GM19324 (cell line): ENCODE results near the gene MYL11.

Source experiments
- ATAC-seq: cut with Tn5 transposase; IDR thresholded peaks from one replicate; pipeline ENCODE4 v1.9.1; 2021; ENCODE audit warnings: mild to moderate bottlenecking, moderate library complexity; ENCODE audit not compliant: unreplicated experiment, low FRiP score

Gene MYL11

GRCh38 chr16:30369938-30370455, 4.6 kb upstream of the MYL11 start:
- ATAC-seq, result no peak

DNA sequence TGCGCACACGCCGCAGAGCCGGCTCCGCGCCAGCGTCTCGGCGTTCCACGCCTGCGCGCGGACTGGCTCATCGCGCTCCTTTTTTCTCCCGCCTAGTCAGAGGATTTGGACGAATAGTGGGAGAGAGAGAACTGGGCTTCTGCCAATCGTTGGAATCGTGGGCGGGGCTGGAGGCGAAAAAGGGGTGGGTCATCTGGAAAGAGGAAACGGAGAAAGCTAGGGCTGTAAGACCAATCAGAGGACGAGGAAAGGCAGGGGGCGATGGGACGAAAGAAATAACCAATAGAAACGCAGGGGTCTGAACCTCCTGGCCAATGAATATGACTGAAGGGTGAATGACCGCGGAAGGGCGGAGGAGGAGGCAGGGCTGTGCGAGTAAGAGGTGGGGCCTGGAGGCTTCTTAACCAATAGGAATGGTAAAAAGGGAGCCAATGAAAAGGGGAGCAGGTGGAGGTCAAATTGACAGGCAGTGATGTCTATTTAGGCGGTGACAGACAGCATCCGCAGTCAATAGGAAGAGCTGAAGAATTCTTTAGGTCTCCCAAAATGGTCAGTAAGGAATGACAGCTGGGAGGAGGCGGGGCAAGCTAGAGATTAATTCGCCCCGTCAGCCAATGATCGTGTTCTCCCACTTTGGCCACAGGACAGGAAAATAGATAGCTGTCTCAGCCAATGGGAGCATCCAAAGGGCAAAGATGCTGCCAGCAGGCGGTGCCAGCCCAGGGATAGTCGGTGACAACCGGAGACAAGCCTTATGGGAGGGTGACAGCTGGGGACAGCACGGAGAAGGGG, 4.0 kb upstream of the MYL11 start, which contains the start of gene TBC1D10B:
TBC1D10B (minus strand) TSS at position 39 of the 792 bp plus-strand sequence. CDS start 311 bp downstream, outside the sequence.
- peak; percentile 76 for ATAC-seq

GRCh38 chr16:30371248-30371816, 3.3 kb upstream of the MYL11 start:
- no peak for ATAC-seq

GRCh38 chr16:30372038-30372712, 2.4 kb upstream of the MYL11 start:
- ATAC-seq, result no peak

DNA sequence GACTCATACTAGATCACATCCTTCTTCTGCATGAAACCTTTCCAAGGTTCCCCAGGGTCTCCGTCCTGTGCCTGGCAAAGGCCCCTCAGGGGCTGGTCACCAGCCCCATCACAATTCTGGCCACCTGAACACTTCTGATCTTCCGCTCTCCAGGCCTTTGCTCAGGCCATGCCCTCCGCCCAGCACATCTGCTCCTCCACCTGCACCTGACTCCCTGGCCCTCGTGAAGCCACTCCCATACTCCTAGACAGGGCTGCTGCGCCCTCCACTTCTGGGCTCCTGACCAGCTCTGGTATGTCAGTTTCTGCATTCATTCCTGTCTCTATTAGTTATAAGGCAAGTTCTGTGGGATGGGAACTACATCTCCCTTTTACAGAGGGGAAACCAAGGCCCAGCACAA, 1.9 kb upstream of the MYL11 start:
- no peak for ATAC-seq

DNA sequence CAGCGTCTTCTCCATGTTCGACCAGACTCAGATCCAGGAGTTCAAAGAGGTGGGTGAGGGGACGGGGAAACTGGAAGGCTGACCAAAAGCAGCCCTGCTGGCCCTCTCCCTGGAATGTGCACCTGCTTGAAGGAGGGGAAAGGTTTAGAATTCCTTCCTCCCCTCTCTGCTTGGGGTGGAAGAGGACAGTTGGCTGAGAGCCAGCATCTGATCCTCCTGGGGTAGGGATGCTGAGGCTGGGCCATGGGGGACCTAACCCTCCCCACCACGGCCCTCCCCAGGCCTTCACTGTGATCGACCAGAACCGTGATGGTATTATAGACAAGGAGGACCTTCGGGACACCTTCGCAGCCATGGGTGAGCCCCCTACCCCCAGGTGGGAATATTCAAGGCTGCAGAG, 1.3 kb downstream of the MYL11 start:
- ATAC-seq, result no peak

GRCh38 chr16:30376461-30376902, 1.9 kb downstream of the MYL11 start:
- ATAC-seq, result no peak

DNA sequence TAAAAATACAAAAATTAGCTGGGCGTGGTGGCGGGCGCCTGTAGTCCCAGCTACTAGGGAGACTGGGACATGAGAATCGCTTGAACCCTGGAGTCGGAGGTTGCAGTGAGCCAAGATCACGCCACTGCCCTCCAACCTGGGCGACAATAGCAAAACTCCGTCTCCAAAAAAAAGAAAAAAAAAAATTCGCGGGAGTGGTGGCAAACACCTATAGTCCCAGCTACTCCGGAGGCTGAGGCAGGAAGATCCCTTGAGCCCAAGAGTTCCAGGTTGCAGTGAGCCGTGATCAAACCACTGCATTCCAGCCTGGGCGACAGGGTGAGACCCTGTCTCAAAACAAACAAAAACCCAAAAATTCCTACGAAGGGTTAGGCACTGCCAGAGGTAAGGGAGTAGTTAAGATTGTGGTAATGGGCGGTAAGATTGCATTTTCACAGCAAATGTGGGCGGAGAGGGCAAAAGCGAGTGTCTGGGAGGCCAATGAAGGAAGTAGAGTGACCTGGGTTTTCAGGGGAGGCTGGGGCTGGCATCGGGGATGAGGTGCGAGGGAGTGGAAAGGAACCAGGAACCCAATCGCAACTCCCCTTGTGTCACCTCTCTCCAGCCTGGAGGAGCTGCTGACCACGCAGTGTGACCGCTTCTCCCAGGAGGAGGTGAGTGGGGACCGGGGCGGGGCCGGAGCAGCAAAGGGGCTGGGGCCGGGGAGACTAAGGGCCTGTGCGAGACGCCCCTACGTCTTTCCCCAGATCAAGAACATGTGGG, 2.6 kb downstream of the MYL11 start:
- no peak for ATAC-seq

DNA sequence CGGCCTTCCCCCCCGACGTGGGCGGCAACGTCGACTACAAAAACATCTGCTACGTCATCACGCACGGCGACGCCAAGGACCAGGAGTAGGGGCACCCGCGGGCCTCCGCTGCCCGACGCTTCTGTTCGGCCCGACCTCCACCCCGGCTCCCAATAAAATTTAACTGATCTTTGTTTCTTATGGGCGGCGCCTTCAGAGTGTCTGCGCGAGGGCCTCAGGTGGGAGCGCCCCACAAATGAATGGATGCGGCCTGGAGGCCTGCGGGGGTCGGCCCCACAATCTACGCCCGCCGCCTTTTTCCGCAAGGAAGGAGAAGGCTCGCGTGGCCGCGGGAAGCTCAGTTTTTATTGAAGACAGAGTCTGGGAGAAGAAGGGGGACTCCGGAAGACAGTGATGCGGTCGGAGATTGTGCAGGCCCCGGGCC, 3.2 kb downstream of the MYL11 start:
- peak; percentile 47 for ATAC-seq

- ATAC-seq, result peak; percentile 86
These were observed 3.9 kb downstream of the MYL11 start for GRCh38 chr16:30378236-30379157.

- ATAC-seq, result no peak
These were observed 4.7 kb downstream of the MYL11 start for GRCh38 chr16:30379158-30379783.

- no peak for ATAC-seq
These were observed 5.6 kb downstream of the MYL11 start for GRCh38 chr16:30380072-30380802.

- no peak for ATAC-seq
These were observed 6.2 kb downstream of the MYL11 start for GRCh38 chr16:30380803-30381208.

DNA sequence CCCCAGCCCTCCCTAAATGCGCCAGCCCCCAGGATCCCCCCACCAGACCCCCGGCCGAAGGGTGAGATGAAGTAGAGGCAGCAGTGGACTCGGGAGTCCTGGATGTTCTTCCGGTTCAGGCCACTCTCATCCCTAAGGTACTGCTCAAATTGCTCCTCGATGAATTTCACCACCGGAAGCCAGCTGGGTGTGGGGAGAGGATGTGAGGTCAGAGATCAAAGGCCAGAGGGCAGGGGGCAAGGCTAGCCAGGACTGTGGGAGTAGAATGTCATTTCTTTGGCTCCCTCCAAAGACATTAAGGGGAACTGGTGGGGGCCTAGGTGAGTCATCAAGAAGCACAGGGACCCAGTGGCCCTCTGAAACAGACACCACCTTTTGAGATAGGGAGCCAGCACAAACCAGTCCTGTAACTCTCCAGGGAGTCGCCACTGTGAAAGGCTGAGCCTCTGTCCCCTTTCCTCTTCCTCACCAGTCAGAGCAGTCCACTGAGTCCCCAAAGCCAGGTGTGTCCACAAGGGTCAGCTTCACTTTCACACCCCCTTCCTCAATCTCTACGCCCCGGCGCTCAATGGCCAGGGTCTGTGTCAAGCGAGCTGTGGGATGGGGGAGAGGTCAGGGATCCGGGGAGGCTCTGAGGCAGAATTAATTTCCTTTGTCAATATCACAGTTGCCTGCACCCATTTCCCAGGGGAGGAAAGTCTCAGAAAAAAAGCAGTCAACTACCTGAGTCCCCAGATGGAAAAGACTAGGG, 6.9 kb downstream of the MYL11 start:
- no peak for ATAC-seq

DNA sequence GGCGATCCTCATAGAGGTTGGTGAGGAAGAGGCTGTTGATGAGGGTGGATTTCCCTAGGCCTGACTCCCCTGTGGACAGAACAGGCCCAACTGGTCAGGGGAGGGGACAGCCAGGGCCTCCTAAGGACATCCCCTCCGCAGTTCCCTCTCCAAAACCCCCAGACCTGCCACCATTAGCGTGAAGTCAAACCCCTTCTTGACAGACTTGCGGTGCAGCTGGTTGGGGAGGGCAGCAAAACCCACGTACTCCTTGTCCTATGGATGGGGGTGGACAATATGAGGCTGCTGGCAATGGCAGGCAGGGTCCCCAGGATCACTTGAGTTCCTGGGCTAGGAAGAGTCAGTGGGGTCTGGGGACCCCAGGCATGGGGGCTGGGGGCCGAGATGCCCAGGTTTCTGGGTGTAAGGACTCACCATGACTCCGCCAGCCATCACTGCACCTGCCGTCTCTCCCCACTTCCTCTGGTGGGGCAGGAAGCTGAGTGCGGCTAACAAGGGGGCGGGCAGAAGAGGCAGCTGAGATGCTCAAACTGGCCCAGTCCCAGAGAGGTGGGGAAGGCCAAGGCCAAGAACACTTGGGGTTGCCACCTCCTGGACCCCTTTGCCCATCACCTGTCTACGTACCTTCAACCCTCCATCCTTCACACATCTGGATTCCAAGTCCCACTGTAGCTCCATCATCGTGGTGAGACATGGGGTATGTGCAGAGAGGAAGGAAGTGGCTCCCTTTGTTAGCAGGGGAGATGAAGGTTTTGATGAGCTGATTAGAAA, 7.7 kb downstream of the MYL11 start, which contains the start of gene SEPTIN1:
SEPTIN1 (minus strand) TSS at position 451 of the 771 bp plus-strand sequence; CDS start at position 432, 19 bp downstream.
- no peak for ATAC-seq

- no peak for ATAC-seq
These were observed 8.9 kb downstream of the MYL11 start for GRCh38 chr16:30383521-30383920.
